ENCODE measurements around the gene ETV4. TPM values are rescaled to one million over a fixed set of nuclear protein-coding genes. Genes with fewer than 3 reads are reported as not detected.

Gene ETV4
- total RNA-seq, 1 experiment from 2014 or later, result 147 TPM

DNA sequence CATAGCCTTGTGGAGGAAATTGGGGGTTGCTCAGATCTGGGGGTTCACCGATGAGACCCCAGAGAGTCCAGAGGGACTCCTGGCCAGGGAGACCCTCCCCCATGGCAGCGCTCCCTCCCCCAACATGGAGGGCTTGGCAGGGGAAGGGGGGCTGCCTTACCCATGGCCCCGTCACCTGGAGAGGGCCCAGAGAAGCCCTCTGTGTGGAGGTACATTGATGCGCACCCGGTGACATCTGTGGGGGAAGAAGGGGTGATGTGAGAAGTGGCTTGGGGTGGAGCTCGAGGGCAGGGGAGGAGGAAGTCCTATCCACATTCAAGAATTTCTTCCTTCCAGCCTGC lies 16.2 kb downstream of the ETV4 start:
- H3K79me2 ChIP-seq (ENCODE audit: low read length), result no peaks in the 10 kb centered on the region
- no peaks in the 10 kb centered on the region for H3K27me3 ChIP-seq (ENCODE audit: low read length)
- no peak overlapping the region for H3K4me2 ChIP-seq (ENCODE audit: low read length)
- no TSS peak for BruUV-seq (replicated peaks)
- DNase-seq (no peak), ATAC-seq (0 out of 2 replicates have a peak, but pooled peaks have one; percentile 11)
- TF ChIP-seq EZH2phosphoT487 (IDR thresholded peaks at IDR 0.05; ENCODE audit: borderline replicate concordance, low read length), result no peak
- TF ChIP-seq EZH2 (IDR thresholded peaks at IDR 0.05; ENCODE audit: low read length, unreplicated experiment), result no peak
- TF ChIP-seq, protein P1, sequence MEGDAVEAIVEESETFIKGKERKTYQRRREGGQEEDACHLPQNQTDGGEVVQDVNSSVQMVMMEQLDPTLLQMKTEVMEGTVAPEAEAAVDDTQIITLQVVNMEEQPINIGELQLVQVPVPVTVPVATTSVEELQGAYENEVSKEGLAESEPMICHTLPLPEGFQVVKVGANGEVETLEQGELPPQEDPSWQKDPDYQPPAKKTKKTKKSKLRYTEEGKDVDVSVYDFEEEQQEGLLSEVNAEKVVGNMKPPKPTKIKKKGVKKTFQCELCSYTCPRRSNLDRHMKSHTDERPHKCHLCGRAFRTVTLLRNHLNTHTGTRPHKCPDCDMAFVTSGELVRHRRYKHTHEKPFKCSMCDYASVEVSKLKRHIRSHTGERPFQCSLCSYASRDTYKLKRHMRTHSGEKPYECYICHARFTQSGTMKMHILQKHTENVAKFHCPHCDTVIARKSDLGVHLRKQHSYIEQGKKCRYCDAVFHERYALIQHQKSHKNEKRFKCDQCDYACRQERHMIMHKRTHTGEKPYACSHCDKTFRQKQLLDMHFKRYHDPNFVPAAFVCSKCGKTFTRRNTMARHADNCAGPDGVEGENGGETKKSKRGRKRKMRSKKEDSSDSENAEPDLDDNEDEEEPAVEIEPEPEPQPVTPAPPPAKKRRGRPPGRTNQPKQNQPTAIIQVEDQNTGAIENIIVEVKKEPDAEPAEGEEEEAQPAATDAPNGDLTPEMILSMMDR (conservative IDR thresholded peaks at IDR 0.05; ENCODE audit: low read depth, low read length), result no peak
- ChIA-PET POLR2A (ENCODE audit: unreplicated experiment) (no interaction called here), CTCF (no interaction called here)
- peaks cover 29% of the 10 kb centered on the region; the same call in 1 of the 2 replicates for H3K36me3 ChIP-seq (ENCODE audit: low read depth, low read length)
- intact Hi-C loops (cut with micrococcal nuclease), result no loop called here
- no peak overlapping the region for H3K4me3 ChIP-seq (ENCODE audit: low read length)
- no peak overlapping the region for H3K27ac ChIP-seq (ENCODE audit: low read length)
- no peaks in the 10 kb centered on the region for H3K9me3 ChIP-seq (ENCODE audit: low read length)
- H3F3A ChIP-seq (ENCODE audit: low read length, unreplicated experiment), result no peaks in the 10 kb centered on the region
- H4K20me1 ChIP-seq (ENCODE audit: low read length), result no peaks in the 10 kb centered on the region
- H3K4me1 ChIP-seq (ENCODE audit: insufficient read depth, low read length), result no peaks in the 10 kb centered on the region
- H3K9ac ChIP-seq (ENCODE audit: low read length), result no peak overlapping the region
- no peaks in the 10 kb centered on the region for H3K9me2 ChIP-seq (replicated peaks; ENCODE audit: low read length)
- no peak overlapping the region for H2AFZ ChIP-seq (ENCODE audit: low read length)

DNA sequence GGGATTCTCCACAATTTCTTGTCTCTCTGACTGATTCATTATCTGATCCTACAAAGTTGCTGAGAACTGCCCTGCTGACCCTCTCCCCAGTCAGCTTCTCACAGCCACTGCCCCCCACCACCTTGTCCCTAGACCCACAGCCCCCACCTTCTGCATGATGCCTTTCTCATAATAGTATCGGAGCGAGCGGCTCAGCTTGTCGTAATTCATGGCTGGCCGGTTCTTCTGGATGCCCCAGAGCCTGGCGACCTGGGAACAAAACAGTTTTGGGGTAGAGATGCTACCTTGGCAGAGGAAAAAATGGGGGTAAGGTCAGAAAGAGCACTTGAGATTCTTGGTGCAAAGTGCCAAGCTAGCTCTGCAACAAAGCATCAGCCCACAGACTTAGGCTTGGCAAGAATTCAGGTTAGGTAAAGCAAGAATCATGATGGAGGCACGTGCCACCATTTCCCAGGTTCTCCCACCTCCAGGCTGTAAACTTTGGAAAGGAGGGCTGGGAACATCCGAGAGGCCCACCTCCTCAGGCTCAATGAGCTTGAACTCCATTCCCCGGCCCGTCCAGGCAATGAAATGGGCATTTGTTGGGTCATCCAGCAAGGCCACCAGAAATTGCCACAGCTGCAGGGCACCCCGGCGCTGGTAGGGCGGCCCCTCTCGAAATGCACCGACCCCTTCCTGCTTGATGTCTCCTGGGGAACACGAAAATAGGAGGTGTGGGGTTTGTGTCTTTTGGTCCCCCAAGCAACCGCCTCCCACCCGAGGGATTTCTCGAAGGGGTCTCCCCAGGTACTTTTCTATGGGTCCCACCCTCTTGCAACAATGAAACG lies 16.9 kb downstream of the ETV4 start:
- ChIA-PET POLR2A (ENCODE audit: unreplicated experiment) (no interaction called here), CTCF (no interaction called here)
- Histone ChIP-seq H3K4me2 (ENCODE audit: low read length) (no peak overlapping the region), H3K27me3 (ENCODE audit: low read length) (no peaks in the 10 kb centered on the region), H3K36me3 (ENCODE audit: low read depth, low read length) (peaks cover 29% of the 10 kb centered on the region; the same call in 1 of the 2 replicates), H3K9me3 (ENCODE audit: low read length) (no peaks in the 10 kb centered on the region), H4K20me1 (ENCODE audit: low read length) (no peaks in the 10 kb centered on the region), H3K9ac (ENCODE audit: low read length) (no peak overlapping the region), H3K4me3 (ENCODE audit: low read length) (no peak overlapping the region), H2AFZ (ENCODE audit: low read length) (no peak overlapping the region), H3K79me2 (ENCODE audit: low read length) (no peaks in the 10 kb centered on the region), H3F3A (ENCODE audit: low read length, unreplicated experiment) (no peaks in the 10 kb centered on the region), H3K27ac (ENCODE audit: low read length) (no peak overlapping the region), H3K4me1 (ENCODE audit: insufficient read depth, low read length) (no peaks in the 10 kb centered on the region), H3K9me2 (replicated peaks; ENCODE audit: low read length) (no peaks in the 10 kb centered on the region)
- TF ChIP-seq EZH2phosphoT487 (IDR thresholded peaks at IDR 0.05; ENCODE audit: borderline replicate concordance, low read length) (no peak), EZH2 (IDR thresholded peaks at IDR 0.05; ENCODE audit: low read length, unreplicated experiment) (no peak)
- TF ChIP-seq, protein P1 (conservative IDR thresholded peaks at IDR 0.05; ENCODE audit: low read depth, low read length), result no peak
- ATAC-seq (no peak), DNase-seq (no peak)
- intact Hi-C loops (cut with micrococcal nuclease), result no loop called here
- BruUV-seq (replicated peaks), result no TSS peak

DNA sequence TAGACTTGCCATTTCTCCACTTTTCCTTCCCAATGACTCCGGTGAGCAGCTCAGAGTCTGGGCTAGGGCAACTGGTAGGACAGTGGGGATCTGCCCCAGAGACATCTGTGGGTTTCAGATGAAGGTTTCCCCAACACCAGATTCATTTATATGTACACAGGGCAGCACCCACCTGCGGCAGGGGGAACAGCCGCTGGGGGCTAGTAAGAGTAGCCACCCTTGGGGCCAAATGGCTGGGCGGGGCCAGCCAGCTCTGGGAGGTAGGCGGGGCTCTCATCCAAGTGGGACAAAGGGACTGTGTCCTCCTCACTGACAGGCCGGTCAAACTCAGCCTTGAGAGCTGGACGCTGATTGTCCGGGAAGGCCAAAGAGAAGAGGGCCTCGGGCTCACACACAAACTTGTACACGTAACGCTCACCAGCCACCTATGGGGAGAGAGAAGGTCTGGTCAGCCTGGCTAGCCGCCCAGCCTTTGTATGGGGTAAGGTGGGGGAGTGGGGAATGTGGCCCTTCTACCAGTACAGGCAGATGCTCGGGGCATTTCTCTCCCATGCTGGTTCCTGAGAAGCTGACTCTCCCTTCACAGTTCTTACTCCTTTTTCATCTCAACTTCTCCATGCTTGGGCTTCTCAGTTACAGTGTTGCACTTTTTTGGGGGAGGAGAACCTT lies 17.7 kb downstream of the ETV4 start:
- Histone ChIP-seq H3K4me2 (ENCODE audit: low read length) (no peak overlapping the region), H3K27me3 (ENCODE audit: low read length) (no peaks in the 10 kb centered on the region), H3K9me3 (ENCODE audit: low read length) (no peaks in the 10 kb centered on the region), H3K9ac (ENCODE audit: low read length) (no peak overlapping the region), H3K4me3 (ENCODE audit: low read length) (no peak overlapping the region), H2AFZ (ENCODE audit: low read length) (no peak overlapping the region), H4K20me1 (ENCODE audit: low read length) (no peaks in the 10 kb centered on the region), H3K79me2 (ENCODE audit: low read length) (no peaks in the 10 kb centered on the region), H3F3A (ENCODE audit: low read length, unreplicated experiment) (no peaks in the 10 kb centered on the region), H3K4me1 (ENCODE audit: insufficient read depth, low read length) (no peaks in the 10 kb centered on the region), H3K9me2 (replicated peaks; ENCODE audit: low read length) (no peaks in the 10 kb centered on the region), H3K27ac (ENCODE audit: low read length) (no peak overlapping the region), H3K36me3 (ENCODE audit: low read depth, low read length) (peaks cover 28% of the 10 kb centered on the region; the same call in 1 of the 2 replicates)
- POLR2A ChIA-PET (ENCODE audit: unreplicated experiment), result no interaction called here
- DNase-seq, result no peak
- no TSS peak for BruUV-seq (replicated peaks)
- intact Hi-C loops (cut with micrococcal nuclease), result no loop called here
- no peak for ATAC-seq
- TF ChIP-seq EZH2phosphoT487 (IDR thresholded peaks at IDR 0.05; ENCODE audit: borderline replicate concordance, low read length), result no peak
- no peak for TF ChIP-seq EZH2 (IDR thresholded peaks at IDR 0.05; ENCODE audit: low read length, unreplicated experiment)
- TF ChIP-seq, protein P1 (conservative IDR thresholded peaks at IDR 0.05; ENCODE audit: low read depth, low read length), result no peak
- CTCF ChIA-PET, result no interaction called here
